ENCODE data around the gene ATP2B1.

GRCh38 chr12:89694542-89694941, 14.1 kb downstream of the ATP2B1 start:
- no peak for TF ChIP-seq POLR2A (IDR thresholded peaks at IDR 0.05)
- TF ChIP-seq CTCF (IDR thresholded peaks at IDR 0.05): no peak
- TF ChIP-seq EP300 (IDR thresholded peaks at IDR 0.05): no peak
